ENCODE results near the gene ZC3H12A.

ZC3H12A gene

GRCh38 chr1:37474046-37474696 is at the start of gene ZC3H12A:
ZC3H12A (plus strand) TSS chr1:37474580; CDS start chr1:37475497, 917 bp downstream.
- peak; percentile 74 for DNase-seq

DNA sequence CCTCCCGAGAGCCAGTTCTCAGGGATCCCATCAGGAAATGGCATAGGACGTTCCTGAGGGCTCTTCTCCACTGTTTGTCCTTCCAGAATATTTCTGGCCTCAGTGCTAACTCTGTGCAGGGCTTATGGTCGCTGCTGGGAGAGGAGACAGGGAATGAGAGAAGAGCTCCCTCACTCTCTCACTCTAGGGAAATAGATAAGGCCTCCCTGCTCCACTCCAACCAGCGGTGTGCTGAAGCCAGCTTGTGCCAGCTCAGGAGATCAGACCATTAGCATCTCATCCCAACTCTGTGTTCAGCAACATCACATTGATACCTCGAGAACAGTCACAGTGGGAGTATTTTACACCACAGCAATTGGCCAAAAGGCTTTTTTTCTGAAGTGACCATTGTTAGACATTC is 49.2 kb upstream of the ZC3H12A start:
- no peak for DNase-seq

DNA sequence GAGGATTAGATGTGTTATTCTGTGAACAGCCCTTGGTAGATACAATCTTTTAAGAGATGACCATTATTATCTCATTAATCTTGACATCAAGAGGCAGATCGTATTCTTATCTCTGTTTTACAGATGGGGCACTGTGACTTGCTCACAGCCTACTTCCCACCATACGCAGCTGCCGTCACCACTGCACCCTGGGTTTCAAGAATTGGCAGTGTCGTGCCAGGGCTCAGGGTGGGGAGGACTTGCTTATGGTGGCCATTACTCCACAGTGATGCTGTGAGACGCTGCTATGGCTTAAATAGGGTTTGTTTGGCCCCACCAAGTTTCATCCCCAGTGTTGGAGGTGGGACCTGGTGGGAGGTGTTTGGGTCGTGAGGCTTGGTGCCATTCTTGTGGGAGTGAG is 45.4 kb upstream of the ZC3H12A start:
- DNase-seq, result no peak

DNA sequence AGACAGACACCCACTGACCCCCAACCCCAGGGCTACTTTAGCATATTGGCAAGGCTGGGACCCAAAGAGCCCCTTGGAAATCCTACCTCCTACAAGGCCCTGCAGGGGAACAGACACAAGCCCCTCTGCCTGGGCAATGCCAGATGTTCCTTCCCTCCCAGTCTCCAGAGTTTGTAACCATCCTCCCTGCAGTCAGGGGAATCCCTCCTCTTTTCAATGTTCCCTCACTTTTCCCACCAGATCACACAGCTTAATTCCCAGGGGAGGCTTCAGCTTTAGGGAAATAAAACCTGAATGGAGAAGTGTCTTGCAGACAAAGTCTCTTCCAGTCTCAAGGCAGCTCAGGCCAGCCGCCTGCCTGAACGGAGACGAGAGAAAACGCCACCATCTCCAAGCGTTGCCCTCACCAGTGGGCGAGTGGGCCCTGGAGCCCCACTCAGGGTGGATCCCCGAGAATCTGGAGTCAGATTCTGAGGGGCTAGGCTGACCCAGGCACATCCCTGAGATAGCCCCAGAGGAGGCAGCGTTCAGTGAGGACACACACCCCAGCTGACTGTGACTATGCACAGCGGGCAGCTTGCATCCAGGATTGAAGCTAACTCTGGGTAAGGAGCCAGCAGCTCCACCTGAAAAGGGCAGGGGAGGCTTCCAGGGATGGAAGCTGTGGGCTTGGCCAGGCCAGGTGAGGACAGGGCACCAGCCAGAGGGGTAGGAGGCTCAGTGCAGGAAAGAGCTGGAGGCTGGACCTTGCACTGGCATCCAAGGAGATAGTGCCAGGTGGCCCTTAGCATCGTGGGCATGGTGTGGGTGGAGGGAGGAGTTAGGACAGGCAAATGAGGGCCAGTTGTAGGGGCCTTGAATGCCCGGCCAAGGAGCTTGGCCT is 44.0 kb upstream of the ZC3H12A start:
- no peak for DNase-seq

- no peak for DNase-seq
Observed at GRCh38 chr1:37432716-37433115, 41.7 kb upstream of the ZC3H12A start.

DNA sequence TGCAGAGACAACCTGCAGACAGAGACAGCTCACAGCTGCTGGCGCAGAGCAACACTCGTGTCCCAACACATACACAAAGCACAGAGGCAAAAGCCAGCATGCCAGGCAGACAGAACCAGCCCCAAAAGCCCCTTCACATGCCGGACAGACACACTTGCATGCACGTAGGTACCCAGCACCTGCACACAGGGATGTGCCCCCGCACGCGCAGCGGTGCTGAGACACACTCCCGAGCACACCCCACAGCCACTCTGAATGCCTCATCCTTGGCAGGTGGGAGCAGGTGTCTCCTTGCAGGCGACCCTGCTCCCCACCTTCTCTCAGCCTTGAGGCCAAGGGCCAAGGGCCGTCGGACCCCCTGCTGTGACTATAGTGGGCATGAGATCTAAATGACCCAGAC is 41.2 kb upstream of the ZC3H12A start:
- no peak for DNase-seq

DNA sequence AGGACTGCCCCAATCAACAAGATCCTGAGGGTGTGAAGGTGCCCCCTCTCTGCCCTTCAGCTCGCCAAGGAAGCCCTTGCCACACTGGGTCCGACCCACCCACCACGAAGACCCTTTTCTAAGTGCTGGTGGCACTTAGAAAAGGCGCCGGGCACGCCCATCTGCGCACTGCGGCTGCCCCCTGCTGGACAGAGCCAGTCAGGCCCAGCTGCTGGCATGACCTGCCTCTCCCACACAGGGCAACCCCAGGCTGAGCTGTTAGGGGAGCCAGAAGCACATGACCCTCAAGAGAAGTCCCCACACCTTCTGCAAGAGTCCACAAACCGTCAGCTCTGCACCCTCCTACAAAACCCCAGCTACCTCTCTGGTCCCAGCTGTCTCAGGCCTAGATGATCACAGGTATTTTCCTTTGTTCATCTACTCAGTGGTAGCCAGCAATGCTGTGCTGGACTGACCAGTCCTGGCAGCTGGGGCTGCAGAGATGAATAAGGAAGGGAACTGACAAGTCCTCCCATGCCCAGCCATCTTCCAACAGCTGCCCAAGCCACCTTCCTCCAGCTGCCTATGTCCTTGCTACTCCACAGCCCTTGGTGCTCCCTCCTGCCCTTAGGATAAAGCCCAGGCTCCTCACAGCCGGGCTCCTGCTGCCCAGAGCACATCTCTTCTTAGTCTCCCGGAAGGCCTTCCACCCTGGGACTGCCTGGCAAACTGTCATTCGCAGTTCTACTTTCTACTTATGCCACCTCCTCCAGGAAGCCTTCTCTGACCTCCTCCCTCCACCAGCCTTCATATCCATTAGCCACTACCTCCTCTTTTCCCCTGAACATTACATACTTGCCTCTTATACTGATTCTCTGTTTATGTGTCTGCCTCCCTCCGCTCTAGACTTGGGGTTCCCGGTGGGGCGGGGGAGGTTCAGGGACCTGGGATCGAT is 39.8 kb upstream of the ZC3H12A start:
- DNase-seq, result no peak

GRCh38 chr1:37437087-37437486 is 37.3 kb upstream of the ZC3H12A start:
- no peak for DNase-seq

DNA sequence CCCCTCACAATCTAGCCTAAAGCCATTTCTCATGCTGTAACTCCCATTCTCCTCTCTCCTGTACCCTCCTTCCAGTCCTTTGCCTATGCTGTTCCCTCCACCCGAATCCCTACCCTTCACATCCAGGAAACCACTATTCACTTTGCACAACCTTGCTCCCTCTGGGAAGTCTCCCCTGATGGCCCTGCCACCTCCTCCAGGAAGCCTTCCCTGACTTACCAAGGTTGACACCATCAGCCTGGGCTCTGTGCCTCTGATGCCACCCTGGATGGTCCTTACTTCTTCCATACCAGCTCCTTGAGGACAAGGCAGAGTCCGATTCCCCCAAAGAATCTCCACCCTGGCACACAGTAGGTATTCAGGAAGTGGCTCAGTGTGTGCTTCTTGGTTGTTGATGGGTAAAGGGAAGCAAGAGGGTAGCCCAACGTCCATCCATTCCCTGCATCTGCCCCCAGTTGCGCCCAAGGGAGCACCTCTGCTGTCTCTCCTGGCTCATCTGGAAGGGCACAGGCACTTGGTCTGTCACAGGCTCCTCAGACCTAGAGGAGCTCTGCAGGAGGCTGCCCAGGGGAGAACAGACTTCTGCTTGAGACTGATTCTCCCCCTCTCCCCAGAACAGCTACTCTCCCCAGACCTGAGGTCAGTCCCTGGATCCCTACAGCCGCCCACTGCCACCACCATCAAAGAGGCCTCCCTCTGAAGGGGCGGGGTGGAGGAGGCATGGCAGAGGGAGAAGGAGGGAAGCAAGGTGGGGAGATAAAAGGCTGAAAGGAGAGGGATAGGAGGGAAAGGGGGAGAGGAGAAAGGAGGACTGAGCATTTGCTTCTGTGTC is 36.1 kb upstream of the ZC3H12A start:
- no peak for DNase-seq

DNA sequence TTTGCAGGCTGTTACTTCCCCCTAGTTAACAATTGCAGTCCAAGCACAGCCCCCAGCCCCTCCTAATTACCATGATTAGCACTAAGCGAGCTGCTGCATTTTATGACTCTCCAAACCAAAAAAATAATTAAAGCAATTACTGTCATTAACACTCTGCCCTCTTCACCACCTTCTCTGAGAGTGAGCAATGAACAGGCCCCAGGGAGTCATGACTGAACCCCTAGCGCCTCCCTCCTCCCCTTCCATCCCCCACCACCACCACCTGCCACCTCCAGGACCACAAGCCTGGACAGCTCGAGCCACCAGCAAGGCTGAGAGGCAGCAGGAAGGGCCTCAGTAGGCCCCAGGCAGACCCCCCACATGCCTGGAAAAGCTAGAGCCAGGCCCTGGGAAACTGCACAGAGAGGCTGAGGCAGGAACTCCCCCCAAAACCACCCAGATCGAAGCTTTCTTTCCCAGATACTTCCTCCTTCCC is 35.5 kb upstream of the ZC3H12A start:
- no peak for DNase-seq

GRCh38 chr1:37439349-37439995 is 34.9 kb upstream of the ZC3H12A start:
- no peak for DNase-seq

DNA sequence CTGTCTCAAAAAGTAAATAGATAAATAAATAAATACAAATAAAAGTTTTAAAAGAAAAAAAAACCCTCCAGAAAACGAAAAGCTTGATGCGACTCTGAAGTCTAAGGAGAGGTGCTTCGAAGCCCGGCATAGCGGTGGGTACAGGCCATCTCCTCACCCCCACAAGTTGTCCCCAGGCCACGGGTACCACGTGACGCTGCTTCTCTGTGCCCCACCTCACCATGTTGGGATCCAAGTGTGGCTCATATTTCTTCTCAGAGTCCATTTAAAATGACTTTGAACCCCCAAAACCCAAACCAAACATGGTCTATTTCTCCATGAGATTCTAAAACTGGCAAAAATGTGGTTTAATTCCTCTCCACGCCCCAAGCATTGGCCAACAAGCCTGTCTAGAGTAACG is 32.9 kb upstream of the ZC3H12A start:
- DNase-seq, result no peak

DNA sequence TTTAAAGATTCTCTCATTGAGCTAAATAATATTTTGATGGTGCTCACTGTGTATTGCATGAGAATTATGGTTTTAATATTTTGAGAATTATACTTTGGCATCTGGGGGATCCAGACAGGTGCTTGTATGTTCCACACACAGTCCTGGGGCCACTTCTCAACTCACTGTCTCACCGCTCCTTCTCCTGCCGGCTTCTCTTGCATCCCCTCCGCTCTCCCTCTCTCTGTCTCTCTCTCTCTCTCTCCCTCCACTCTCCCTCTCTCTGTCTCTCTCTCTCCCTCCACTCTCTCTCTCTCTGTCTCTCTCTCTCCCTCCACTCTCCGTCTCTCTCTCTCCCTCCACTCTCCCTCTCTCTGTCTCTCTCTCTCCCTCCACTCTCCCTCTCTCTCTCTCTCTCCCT is 32.2 kb upstream of the ZC3H12A start:
- no peak for DNase-seq

- DNase-seq, result no peak
Observed at GRCh38 chr1:37442644-37443043, 31.7 kb upstream of the ZC3H12A start.

GRCh38 chr1:37446874-37447273 is 27.5 kb upstream of the ZC3H12A start:
- DNase-seq, result no peak

- DNase-seq, result no peak
Observed at GRCh38 chr1:37448185-37448584, 26.2 kb upstream of the ZC3H12A start.

DNA sequence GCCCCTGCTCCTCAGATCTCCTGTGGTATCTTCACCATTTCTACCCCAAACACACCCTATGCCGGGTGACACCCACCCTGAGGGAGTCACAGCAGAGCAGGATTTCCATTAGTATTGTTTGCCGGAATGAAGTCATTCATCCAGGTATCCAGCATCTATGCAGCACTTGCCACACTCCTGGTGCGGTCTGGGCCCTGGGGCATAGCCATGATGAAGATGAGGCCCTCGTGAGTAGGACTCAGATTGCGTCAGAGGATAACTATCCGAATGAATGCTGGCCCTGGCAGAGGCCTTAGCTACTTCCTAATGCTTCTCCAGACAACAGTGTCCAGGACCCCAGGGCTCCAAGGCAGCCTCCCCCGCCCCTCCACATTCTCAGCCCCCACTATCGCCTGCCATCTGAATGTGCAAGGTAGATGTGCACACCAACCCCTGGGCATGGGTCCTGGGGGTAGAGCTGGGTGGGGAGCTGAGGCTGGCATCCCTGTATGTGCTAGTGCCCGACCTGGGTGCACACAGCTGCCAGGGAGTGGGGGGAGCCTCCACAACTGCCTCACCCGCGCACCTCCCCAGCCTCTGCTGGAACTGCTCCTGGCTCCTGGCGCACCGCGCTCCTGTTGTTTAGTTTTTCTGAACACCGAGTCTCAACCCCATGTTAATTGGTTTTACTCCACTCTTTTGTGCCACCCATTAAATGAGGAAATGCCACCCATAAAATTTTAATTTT is 25.5 kb upstream of the ZC3H12A start:
- DNase-seq, result no peak

GRCh38 chr1:37449936-37450335 is 24.4 kb upstream of the ZC3H12A start:
- DNase-seq, result no peak

GRCh38 chr1:37452416-37452815 is 22.0 kb upstream of the ZC3H12A start:
- no peak for DNase-seq

GRCh38 chr1:37453647-37454046 is 20.7 kb upstream of the ZC3H12A start:
- no peak for DNase-seq

DNA sequence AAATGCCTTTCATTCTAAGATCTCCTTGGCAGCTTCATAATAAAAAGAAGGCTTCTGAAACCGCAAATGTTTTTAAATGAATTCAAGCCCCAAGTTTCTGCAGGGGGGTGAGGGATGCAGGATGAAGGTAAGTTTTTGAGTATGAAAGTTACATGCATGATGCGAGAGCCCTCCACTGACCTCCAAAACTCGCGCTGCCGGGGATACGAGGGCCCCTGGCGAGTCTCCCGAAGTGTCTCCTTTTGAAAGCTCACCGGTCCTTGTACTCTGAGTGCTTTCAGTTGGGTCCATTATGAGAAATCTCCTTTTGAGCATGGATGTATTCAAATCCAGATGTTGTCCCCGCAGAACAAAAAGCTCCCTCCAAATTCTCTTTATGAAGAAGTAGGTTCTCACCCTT is 18.9 kb upstream of the ZC3H12A start:
- no peak for DNase-seq

Measured in NCI-H1048 (cell line).